ENCODE results near the gene ITGAL.
A peak's percentile ranks its signal among the peaks of the same experiment; 100 is the strongest.

The ITGAL gene

DNA sequence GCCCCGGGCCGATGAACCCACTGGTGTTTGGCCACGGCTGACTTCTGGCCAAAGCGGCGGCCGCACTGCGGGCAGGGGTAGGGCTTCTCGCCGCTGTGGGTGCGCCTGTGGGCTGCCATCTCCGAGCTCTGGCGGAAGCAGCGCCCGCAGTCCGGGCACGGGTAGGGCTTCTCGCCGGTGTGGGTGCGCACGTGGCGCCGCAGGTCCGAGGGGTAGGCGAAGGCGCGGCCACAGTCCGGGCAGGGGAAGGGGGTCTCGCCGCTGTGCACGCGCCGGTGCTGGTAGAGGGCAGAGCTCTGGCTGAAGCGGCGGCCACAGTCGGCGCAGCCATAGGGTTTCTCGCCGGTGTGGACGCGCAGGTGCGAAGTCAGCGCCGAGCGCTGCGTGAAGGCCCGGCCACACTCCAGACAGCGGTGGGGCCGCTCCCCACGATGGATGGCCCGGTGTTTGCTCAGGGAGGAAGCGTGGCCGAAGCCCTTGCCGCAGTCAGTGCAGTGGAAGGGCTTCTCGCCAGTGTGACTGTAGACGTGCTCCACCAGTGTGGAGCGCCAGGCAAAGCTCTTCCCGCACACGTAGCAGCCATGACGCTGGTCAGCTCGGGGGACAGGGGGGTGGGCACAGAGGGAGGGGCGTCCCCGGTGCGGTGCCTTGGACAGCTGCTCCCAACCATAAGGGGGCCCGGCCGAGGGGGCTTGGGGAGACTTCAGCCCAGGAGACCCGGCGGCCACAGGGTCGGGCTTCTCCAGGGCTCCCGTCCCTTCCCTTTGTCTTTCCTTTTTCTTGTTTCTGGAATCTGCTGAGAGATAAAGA is 83.0 kb downstream of the ITGAL start:
- in situ Hi-C loops (cut with HindIII; ENCODE audit: low pct_ligation_motif_present, low pct_unique_long_range_greater_than_20kb, low sequenced_read_pairs), result no loop called here
- DNase-seq, result no peak

DNA sequence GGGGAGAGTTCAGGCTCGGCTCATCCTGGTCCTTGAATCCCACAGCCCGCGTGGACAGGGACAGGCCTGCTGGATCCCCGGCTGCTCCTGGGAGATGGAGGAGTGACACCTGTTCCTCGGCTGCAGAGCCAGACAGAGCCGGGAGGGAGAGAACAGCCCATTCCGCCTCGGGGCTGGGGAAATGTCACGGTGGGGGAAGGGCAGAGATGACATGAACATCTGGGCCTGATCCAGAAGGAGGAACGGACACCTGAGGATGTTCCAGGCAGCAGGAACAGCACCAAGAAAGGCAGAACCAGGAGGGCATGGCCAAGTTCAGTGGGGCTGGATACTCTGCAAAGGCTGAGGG is 83.6 kb downstream of the ITGAL start:
- no peak for DNase-seq
- in situ Hi-C loops (cut with HindIII; ENCODE audit: low pct_ligation_motif_present, low pct_unique_long_range_greater_than_20kb, low sequenced_read_pairs), result no loop called here

DNA sequence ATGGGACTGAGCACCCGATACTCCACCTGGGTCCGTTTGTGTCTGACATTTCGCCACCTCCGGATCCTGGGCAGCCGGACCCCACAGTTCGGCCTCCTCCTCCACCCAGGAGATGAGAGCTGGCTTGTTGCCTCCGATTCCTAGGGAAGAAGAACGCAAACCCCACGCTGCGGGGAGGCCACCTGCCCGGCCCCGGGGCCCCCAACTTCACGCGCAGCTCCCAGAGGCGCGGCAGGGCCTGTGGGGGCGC is 85.1 kb downstream of the ITGAL start:
- no peak for DNase-seq
- in situ Hi-C loops (cut with HindIII; ENCODE audit: low pct_ligation_motif_present, low pct_unique_long_range_greater_than_20kb, low sequenced_read_pairs), result no loop called here

DNA sequence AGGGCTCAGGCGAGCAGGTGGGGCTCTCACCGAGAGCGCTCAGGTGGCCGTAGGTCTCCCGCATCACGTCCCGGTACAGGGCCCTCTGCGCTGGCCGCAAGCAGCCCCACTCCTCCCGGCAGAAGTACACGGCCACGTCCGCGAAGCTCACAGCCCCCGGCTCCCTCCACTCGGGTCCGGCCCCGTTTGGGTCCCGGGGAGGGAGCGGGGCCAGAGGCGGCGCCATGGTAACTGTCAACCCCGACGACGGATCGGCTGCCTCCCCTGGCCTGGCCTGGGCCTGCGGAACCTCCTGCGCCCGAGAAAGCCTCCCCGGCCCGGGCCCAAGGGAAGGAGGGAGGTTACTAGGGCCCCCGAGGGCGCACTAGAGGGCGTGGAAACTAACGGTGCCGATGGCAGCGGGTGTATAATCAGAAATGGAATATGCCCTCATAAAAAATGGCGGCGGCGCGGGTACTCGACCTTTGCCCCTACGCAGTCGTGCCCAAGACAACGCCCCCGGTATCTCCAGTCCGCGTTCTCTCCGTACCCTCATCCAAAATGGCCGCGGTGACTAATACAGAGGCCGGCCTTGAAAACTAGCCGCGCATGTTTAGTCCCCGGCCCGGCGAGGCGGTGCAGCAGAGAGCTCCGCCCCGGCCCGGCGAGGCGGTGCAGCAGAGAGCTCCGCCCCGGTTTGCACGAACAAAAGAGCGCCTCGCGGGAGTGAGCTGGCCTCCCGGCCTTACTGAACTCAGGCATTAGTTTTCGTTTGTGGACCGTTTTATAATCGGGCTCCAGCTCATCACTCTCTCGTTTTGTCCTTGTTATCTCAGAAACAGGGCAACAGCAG is 85.6 kb downstream of the ITGAL start, which contains the start of gene ZNF764:
Gene ZNF764 (minus strand): TSS at position 418 of the 832 bp plus-strand sequence. CDS start 192 bp downstream, at position 226.
- peak; percentile 99 for DNase-seq
- in situ Hi-C loops (cut with HindIII; ENCODE audit: low pct_ligation_motif_present, low pct_unique_long_range_greater_than_20kb, low sequenced_read_pairs), result no loop called here

DNA sequence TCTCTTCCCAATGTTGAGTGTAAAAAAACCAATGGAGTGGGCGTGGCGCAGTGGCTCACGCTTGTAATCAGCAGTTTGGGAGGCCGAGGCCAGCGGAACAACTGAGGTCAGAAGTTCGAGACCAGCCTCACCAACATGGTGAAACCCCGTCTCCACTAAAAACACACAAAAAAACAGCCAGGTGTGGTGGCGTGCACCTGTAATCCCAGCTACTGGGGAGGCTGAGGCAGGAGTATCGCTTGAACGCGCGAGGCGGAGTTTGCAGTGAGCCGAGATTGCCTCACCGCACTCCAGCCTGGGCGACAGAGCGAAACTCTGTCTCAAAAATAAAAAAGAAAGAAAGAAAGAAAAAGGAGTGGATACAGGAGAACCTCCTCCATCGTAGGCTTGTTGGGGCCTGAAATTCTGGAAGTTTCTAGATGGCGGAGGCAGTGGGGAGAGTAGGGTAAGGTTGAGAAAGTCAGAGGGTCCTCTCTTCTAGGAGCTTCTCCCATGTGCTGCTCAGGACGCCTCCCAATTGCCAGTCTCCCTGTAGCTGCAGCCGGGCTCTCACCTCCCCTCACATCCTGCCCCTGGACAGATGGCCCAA is 86.3 kb downstream of the ITGAL start:
- DNase-seq, result no peak
- in situ Hi-C loops (cut with HindIII; ENCODE audit: low pct_ligation_motif_present, low pct_unique_long_range_greater_than_20kb, low sequenced_read_pairs), result no loop called here

DNA sequence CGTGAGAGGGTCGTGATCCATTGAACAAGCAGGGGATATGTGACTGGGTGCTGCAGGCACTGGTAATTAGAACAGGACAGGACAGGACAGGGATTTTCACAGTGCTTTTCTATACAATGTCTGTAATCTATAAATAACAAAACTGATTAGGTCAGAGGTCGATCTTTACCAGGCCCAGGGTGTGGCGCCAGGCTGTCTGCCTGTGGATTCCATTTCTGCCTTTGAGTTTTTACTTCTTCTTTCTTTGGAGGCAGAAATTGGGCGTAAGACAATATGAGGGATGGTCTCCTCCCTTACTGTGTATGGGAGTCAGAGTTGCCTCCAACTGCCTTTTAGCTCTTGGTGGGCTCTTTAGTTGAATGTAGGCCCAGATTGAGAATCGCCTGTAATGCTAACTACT is 87.1 kb downstream of the ITGAL start:
- no peak for DNase-seq
- in situ Hi-C loops (cut with HindIII; ENCODE audit: low pct_ligation_motif_present, low pct_unique_long_range_greater_than_20kb, low sequenced_read_pairs), result no loop called here

DNA sequence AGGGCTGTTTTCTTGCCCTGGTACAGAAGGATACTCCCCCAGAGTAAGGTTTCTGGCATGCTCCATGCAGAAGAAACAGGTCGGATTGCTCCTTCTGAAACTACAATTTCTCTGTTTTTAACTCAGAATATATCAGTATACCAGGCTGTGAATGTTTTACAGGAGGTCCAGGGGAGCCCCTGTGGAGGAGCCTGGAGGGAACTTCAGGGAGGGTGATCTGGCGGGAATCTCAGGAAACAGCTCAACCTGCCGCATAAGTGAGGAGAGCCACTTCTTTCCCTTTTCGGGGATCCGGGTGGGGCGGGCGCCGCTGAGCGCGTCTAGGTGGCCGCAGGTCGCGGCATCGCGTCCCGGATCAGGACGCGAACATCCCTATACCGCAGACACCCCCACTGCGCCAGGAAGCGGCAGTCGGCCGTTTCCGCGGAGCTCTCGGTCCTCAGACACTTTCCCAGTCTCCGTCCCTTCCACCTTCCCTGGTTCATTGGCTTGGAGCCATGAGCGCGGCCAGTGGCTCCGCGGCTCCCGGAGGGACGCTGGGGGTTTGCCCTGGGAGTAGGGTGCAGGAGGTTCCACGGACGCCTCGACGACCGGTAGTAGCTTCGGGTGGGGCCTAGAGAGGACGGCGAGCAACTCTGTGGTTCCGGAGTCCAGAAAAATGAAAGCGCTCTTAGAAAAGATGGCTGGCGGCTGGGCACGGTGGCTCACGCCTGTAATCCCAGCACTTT is 88.7 kb downstream of the ITGAL start:
- no peak for DNase-seq
- in situ Hi-C loops (cut with HindIII; ENCODE audit: low pct_ligation_motif_present, low pct_unique_long_range_greater_than_20kb, low sequenced_read_pairs), result no loop called here

DNA sequence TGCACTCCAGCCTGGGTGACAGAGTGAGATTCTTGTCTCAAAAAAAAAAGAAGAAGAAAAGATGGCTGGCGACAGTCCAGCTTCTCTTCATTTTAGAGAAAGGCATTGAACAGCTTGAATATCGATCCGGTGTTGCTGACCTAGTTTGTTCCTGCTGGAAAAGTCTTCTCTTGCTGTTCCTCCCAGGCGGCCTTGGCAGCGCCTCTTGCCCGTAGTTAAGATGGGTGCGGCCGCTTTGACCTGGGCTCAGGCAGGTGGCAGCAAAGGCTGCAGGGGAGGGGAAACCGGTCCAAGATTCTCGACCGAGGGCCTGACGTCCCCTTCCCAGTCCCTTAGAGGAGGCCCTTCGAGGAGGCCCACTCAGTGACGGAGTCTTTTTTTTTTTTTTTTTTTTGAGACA is 89.5 kb downstream of the ITGAL start:
- DNase-seq, result no peak
- in situ Hi-C loops (cut with HindIII; ENCODE audit: low pct_ligation_motif_present, low pct_unique_long_range_greater_than_20kb, low sequenced_read_pairs), result no loop called here

DNA sequence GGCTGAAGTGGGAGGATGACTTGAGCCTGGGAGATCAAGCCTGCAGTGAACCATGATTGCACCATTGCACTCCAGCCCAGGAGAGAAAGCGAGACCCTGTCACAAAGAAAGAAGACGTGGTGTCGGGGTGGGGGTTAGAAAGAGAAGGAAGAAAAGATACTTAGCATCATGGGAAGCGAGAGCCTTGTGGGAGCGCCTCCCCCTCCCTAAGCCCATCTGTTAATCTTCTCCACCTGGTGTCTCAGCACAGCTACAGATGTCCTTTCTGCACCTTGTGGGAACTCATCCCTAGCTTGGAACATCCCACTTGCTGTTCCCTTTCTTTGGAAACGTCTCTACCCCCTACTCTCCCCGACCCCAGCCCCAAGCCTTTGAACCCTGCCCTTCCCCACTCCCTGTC is 93.0 kb downstream of the ITGAL start:
- in situ Hi-C loops (cut with HindIII; ENCODE audit: low pct_ligation_motif_present, low pct_unique_long_range_greater_than_20kb, low sequenced_read_pairs), result no loop called here
- DNase-seq, result no peak

DNA sequence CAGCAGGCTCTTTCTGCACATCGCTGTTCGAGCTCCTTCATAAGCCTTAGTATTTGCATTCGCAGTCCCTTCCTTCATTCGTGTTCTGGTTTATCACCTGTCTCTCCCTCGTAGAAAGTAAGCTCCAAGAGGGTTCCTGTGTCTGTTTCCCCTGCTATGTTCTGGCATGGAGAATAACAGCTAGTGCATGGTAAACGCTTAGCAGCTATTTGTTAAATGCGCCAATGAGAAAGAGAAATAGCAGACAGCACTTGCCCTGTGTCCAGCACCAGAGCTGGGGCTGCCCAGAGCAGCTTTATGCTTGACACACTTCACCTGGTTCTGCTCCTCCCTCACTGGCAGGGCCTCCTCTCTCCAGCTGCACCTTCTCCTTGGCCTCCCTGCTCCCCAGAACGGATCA is 93.4 kb downstream of the ITGAL start:
- in situ Hi-C loops (cut with HindIII; ENCODE audit: low pct_ligation_motif_present, low pct_unique_long_range_greater_than_20kb, low sequenced_read_pairs), result no loop called here
- DNase-seq, result no peak

DNA sequence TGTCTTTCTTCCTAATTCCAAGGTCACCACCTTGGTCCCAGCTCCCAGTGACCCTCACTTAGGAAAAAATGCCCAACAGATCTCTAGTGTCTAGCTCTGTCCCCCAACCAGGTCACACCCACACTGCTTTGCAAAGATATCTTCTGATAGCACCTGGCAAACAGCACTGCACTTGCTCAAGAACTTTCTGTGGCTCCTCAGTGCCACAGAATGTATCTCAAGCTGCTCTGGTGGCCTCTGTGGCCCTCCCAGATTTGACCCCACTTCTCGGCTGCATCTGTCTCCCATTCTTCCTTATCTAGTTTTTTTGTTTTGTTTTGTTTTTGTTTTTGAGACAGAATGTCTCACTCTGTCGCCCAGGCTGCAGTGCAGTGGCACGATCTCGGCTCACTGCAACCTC is 94.0 kb downstream of the ITGAL start:
- in situ Hi-C loops (cut with HindIII; ENCODE audit: low pct_ligation_motif_present, low pct_unique_long_range_greater_than_20kb, low sequenced_read_pairs), result no loop called here

DNA sequence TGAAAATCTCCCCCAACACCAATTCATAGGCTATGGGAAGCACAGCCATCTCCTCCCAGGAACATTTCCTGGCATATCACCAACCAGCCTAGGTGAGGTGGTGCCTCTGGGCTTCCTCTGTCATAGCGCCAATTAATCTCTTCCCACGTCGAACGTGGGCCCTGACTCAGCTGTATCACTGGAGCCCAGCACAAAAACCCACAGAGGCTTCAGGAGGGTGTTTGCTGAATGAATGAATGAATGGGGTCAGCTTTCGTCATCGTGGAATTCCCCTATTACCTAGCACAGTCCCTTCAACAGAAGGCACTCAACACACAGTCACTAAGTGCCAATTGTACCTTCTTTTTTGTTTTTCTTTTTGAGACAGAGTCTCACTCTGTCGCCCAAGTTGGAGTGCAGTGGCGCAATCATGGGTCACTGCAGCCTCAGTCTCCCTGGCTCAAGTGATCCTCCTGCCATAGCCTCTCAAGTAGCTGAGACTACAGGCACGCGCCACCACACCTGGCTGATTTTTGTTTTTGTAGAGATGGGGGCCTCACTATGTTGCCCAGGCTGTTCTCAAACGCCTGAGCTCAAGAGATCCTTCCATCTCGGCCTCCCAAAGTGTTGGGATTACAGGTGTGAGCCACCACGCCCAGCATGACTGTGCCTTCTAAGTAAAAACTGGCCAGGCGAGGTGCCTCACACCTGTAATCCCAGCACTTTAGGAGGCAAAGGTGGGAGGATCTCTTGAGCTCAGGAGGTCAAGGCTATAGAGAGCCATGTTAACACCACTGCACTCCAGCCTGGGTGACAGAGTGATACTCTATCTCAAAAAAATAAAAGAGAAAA is 94.8 kb downstream of the ITGAL start:
- DNase-seq, result no peak
- in situ Hi-C loops (cut with HindIII; ENCODE audit: low pct_ligation_motif_present, low pct_unique_long_range_greater_than_20kb, low sequenced_read_pairs), result no loop called here

More for the DNA sequence above, 94.0 kb downstream of the ITGAL start:
- no peak for DNase-seq

DNA sequence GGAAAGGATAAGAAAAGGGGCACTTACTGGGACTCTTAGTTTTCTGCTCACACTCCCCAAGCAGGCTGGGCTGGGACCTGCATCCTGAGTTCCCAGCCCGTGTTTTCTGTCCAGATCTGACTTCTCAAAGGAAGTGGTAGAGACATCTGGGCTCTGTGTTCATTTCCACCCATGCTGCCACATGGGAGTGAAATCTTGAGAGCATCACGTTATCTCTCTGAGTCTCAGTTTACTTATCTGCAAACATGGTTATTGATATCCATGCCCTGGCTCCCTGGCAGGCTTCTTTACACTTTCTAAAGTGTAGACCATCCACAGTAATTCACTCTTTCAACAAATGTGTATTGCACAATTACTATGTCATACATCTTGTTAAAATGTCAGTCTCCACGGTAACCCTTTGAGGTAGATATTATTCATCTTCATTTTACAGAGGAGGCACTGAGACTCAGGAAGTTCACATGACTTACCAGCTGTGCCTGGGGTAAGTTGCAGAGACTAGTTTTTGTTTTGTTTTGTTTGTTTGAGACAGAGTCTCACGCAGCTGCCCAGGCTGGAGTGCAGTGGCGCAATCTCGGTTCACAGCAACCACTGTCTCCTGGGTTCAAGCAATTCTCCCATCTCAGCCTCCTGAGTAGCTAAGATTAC is 95.6 kb downstream of the ITGAL start:
- DNase-seq, result no peak
- in situ Hi-C loops (cut with HindIII; ENCODE audit: low pct_ligation_motif_present, low pct_unique_long_range_greater_than_20kb, low sequenced_read_pairs), result no loop called here

DNA sequence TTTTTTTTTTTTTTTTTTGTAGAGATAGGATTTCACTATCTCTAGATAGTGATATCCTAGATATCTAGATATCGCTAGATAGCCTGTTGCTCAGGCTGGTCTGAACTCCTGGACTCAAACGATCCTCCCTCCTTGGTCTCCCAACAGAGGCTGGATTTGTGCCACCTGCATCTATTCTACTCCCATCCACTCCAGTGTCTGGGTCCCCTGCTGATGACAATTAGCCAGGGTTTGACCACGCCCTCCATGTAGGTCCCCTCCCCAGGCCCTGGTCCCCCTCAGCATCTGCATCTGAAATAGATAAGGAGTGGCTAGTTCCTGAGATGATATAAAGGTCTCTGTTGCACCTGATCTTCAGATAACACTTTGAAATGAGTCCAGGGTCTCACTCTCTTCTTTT is 96.7 kb downstream of the ITGAL start:
- in situ Hi-C loops (cut with HindIII; ENCODE audit: low pct_ligation_motif_present, low pct_unique_long_range_greater_than_20kb, low sequenced_read_pairs), result no loop called here
- no peak for DNase-seq

DNA sequence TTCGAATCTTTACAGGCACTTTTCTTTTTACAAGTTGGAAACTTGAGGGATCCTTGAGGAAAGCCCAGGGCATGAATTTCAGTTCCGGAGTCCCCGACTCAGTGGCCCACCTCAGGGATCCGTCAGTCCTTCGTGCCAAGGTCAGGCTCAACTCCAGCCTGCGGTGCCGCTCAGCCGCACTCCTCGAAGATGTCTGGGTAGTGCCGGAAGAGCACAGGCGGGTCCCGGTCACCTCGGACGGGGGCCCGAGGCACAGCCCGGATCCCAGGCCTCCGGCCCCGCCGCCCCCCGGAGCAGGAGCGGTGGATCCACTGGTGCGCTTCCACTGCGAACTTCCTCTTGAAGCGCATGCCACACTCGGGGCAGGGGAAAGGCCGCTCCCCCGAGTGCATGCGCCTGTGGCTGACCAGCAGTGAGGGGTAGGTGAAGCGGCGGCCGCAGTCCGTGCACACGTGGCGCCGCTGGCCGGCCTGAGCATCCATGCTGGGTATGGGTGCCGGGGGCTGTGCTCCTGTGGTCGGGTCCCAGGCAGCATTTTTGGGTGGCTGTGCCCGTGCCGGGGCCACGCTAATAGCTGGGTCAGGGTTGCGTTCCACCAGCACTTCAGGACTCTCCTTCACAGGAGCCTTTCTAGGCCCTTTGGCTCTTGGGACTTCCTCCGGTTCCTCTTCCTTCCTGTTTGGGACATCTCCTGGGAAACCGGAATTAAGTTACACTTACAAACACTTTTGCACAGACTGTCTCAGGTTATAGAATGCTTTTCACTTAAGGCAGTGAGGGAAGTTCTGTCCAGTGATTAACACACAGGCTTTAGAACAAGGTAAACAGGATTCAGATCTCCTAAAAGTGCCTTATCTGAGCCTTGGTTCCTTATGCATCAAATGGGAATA is 97.4 kb downstream of the ITGAL start:
- in situ Hi-C loops (cut with HindIII; ENCODE audit: low pct_ligation_motif_present, low pct_unique_long_range_greater_than_20kb, low sequenced_read_pairs), result no loop called here
- no peak for DNase-seq

DNA sequence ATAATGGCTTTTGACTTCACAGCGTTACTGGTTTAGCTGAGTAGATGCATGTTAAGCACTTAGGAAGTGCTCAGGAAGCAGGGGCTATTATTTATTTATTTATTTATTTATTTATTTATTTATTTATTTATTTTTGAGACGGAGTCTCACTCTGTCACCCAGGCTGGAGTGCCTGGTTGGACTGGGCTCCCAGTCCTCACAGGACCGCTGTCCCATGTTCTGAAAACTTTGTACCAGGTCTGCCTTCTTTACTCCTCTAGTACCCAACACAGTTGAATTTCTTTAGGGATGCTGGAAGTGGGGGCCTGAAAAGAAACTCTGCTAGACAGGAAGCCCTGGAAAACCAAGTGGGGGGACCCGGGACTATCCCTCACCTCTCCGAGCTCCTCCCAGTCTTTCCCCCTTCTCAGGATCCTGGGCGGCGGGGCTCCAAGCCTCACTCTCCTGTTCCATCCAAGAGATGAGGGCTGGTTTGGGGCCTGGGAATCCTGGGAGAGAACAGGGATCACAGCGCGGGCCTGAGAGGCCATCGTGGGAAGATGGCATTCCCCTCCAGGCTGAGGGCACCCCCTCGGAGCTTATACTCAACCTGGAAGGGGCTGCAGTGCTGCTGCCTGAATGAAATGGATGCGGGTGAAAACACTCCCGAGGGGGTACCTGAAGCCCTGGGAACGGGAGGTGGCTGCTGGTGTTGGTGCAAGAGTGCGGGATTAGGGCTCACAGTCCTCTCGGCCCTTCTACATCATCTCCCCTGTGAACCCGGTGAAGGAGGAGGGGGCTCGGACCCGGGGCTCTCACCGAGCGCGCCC is 98.3 kb downstream of the ITGAL start:
- in situ Hi-C loops (cut with HindIII; ENCODE audit: low pct_ligation_motif_present, low pct_unique_long_range_greater_than_20kb, low sequenced_read_pairs), result no loop called here
- peak; percentile 36 for DNase-seq
